T follicular helper cell (primary cell): ENCODE results near the gene LRRC75B.
"Not testable (repeated sequence)": the region's sequence is repeated elsewhere in the genome, so short reads cannot be mapped to it uniquely, and the experiment has no call there.

ENCODE experiments used
- DNase-seq: peaks from one replicate; pipeline ENCODE4 v3.0.0-alpha.2; 2020; ENCODE audit warnings: low read depth

The LRRC75B gene

GRCh38 chr22:24602105-24602749, 9.4 kb upstream of the LRRC75B start:
- DNase-seq: not testable (repeated sequence)

GRCh38 chr22:24601217-24602104, 8.6 kb upstream of the LRRC75B start:
- no peak for DNase-seq

DNA sequence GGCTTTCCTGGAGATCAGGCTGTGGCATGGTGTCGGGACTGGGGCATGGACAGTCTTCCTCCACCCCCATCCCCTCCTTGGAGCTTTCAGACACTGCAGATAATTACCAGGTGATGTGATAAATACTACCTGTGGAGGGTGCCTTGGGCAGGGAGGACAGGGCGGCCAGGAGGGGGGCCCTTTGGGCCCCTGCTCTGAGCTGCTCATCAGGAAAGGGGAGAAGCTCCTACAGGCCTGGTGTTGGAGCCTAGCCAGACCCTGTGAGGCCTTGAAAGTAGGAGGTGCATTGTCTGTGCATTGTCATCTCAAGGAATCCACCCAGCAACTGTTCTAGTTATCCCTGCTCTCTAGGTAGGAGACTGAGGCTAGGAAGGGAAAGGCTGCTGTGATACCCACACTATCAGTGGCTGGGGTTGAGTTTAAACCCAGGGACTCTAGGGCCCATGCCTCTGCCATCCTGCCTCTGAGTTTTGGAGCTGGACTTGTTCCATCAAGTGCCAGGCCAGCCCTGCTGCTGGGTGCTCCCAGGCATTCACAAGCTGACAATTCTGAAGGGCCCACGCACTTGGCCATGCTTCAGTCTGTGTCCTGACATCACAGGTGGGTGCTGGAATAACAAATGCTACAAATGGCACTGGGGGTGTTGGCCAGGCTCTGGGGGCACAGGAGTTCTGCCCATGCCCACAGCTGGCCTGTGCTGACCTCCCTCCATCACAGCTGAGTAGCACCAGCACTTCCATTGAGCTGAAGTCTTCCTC, 7.3 kb upstream of the LRRC75B start:
- not testable (repeated sequence) for DNase-seq

- no peak for DNase-seq
Measured at GRCh38 chr22:24599514-24599913, 6.6 kb upstream of the LRRC75B start.

- DNase-seq: not testable (repeated sequence)
Measured at GRCh38 chr22:24597076-24597475, 4.2 kb upstream of the LRRC75B start.

GRCh38 chr22:24595863-24596262, 3.0 kb upstream of the LRRC75B start:
- DNase-seq: no peak

DNA sequence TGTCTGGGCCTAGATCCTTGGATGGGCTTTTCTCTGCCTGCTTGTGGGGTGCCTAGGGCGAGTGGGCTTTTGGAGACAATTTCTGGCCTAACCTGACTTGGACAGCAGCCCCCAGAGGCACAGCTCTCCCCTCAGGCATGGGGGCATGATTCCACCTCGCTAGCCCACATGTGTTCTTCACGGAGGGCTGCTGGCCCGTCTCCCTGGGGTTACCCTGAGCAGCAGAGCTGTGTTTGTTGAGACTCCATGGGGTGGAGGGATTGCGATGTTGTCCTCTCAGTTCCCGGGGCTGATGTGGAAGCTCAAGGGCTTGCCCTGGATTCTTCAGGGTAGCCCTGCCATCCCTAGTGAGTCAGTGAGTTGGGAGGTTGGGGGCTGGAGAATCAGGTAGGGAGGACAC, 2.4 kb upstream of the LRRC75B start:
- no peak for DNase-seq

DNA sequence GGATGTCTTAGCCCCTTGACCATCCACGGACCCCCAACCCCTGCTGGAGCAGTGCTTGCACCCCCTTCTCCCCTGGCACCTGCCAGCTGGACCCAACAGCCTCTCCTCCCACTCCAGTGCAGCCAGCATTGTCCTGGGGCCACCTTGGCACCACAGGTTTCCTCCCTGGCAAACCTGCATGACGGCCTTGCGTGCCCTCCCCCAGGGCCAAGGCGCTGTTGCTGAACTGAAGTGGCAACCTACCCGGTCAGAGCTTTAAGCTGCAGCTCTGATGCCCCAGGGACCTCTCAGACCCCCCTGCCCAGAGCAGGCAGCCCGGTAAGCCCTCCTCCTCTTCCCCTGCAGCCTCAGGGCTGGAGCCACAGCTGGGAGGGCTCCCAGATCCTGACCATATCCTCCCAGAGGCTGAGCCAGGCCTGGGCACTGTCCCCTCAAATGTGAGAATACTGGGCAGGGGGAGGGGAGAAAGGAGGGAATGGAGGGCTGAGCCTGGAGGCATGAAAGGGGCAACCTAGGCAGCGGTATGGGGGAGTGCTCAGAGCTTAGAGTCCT, 1.8 kb upstream of the LRRC75B start:
- no peak for DNase-seq

- DNase-seq: no peak
Measured at GRCh38 chr22:24593836-24594568, 1.1 kb upstream of the LRRC75B start.

GRCh38 chr22:24593559-24593835, 624 bp upstream of the LRRC75B start:
- DNase-seq: not testable (repeated sequence)

DNA sequence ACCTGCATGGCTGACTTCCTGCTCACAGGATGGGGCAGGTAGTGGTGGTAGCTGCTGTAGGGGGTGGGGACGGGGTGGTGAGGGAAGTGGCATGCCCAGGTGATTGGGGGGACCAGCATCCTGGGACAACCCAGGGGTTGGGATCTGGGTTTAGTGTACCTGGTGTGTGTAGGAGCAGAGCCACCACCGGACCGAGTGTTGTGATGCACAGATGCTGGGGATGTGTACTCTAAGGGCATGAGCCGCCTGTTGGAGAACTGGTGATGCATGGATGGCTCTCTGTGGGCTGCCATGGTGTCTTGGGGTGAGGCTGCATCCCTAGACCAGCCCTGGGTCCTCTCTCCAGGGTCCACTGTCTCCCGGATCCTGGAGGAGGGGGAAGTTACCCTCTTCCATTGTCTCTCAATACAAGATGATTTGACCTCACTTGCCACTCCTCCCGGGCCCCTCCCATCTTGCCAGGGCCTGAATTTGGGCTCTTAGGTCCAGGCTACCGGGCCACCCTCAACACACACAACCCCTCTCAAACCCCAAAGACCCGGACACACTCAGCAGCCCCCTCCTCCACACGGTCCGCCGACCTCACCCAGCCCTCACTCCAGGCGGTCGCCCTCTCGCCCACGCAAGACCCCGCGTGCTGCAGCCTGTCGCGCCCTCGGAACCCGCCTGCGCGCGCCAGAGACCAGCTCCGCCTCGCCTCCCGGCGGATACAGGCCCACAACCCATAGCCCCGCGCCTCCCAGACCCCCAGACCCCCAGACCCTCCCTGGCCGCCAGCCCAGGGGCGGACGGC, 619 bp downstream of the LRRC75B start:
- no peak for DNase-seq

DNA sequence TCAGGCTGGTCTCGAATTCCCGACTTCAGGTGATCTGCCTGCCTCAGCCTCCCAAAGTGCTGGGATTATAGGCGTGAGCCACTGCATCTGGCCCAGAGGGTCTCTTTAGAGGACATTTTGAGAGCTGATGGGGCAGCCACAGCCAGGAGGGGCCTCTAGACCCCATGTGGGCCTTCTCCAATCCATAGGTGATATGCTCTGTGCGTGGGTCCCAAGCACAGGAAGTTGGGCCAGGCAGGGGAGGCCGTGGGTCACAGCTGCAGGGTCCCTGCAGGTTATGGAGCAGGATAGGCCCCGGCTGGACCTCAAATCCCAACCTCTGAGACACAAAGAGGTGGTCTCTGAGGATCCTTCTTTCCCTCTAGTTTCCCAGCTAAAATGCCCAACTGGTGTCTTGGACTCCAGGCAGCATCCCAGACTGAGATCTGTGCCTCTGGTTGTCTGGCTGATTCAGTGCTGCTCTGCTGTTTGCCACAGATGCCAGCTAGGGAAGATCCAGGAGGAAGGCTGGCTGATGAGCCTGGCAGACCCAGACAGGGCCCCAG, 1.5 kb downstream of the LRRC75B start:
- no peak for DNase-seq

DNA sequence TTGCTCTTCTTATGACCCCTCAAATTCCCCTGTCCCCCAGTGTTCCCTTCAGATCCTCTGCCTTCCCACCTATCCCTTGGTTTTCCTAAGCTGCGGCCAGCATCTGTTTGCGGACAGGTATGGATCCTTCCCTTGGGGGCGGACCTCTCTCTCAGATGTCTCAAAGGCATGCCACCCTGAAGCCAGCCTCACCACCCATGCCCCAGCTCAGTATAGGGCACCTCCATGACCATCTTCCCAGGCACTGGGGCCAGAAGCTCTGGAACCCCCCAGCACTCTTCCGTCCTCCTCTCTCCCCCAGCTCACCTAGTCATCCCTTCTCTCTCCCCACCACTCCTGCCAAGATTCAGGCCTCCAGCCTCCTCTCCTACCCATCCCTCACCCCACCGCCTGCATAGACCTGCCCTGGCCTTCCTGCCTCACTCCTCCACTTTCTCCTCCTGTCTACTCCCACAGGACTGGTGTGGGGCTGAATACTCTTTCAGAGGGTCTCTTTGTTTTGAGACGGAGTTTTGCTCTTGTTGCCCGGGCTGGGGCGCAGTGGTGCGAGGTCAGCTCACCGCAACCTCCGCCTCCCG, 2.2 kb downstream of the LRRC75B start:
- DNase-seq: no peak

- no peak for DNase-seq
Measured at GRCh38 chr22:24589518-24590030, 3.3 kb downstream of the LRRC75B start.

DNA sequence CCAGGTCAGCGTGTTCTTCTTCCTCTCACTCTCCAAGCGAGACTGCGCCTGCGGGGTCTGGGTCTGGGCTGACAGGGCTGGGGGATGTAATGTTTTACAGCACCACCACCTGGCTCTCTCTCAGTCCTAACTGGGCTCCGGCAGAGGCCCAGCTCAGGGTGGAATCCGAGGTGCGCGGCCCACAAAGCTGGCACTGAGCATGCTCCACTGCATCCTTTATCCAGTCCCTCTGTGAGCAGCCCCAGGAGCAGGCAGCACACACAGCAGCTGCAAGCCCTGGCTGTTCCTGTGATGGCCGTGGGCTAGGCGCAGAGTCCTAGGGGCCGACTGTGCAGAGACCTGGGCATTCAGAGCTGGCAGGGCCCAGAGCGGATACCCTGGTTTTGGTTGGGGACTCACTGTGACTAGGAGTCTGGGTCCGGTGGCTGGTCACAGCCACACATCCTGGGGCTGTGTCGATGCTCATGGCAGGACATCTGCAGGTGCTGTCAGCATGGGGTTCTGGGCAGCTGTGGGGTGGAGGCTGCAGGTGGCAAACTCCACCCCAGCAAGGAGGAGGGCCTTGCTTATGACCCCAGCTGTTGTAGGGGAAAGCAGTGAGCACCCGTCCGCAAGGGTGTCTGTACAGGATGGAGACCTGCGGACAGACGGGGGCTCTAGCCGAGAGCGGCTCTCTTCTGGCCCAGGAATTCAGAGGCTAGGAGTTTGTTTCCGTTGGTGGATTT, 4.0 kb downstream of the LRRC75B start:
- DNase-seq: no peak

GRCh38 chr22:24588381-24588756, 4.5 kb downstream of the LRRC75B start:
- DNase-seq: no peak

DNA sequence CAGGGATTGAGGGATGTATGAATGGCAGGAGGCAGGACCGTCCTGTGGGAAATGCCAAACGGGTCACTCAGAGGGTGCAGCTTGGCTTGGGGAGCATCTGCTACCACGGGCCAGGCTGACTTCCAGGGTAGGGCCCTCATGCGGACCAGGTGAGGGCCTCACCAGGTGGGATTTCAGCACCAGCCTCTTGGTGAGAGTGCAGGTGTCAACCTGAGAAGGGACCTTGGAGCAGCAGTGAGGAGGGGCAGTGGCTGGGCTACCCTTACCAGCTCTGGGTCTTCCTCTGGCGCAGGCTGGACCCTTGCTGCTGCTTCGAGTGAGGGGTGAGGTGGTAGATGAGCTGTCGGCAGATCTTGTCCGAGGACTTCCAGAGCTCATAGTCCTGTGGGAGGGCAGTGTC, 4.9 kb downstream of the LRRC75B start:
- DNase-seq: no peak

GRCh38 chr22:24587251-24587650, 5.6 kb downstream of the LRRC75B start:
- no peak for DNase-seq

DNA sequence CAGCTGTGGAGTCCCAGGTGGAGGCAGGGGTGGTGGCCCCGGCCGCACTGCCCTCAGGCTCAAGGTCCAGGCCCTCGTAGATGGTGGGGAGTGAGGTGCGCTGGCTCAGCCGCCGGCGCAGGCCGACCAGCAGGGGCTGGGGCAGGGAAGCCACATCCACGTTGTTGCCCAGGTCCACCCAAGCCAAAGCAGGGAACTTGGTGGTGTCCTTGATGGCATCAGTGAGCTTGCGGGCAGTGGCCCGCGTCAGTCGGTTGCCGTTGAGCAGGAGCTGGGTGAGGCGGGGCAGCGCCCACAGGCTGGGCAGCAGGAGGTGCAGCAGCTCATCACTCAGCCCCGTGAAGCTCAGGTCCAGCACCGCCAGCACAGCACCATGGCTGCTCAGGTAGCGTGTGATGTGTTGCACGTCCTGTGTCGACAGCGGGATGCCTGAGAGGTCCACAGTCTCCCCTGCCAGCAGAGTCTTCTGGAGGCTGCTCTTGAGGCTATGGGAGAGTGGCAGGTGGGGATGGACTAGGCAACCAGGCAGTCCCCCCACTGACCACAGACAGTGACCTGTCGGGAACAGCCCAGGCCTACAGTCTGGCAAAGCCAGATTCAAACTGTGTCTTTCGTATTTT, 6.8 kb downstream of the LRRC75B start:
- DNase-seq: no peak
